Mammary epithelial cell (primary cell): Measurements from ENCODE around the gene MAP3K7.

Source experiments
- CTCF ChIP-seq, 2 donors: IDR thresholded peaks in 1 of 2; conservative IDR thresholded peaks in 1 of 2; 2 replicates each; pipeline ENCODE4 v1.5.1; 2011 to 2012; ENCODE audit warnings: inconsistent platforms in 2 of 2, low read length in 2 of 2, mild to moderate bottlenecking in 2 of 2, control low read depth in 1 of 2, low read depth in 1 of 2; ENCODE audit not compliant: insufficient read depth in 1 of 2; ENCODE audit errors: extremely low read depth in 1 of 2
- EZH2 ChIP-seq: IDR thresholded peaks from 2 replicates; pipeline ENCODE4 v1.6.1; 2012; ENCODE audit warnings: low read length, inconsistent platforms, borderline replicate concordance

GRCh38 chr6:90538278-90539046 is 48.4 kb downstream of the MAP3K7 start:
- no peak for TF ChIP-seq CTCF (conservative IDR thresholded peaks at IDR 0.05 in 1 of 2, IDR thresholded peaks at IDR 0.05 in 1 of 2; ENCODE audit: extremely low read depth in 1 of 2, insufficient read depth in 1 of 2, low read depth in 1 of 2, low read length in 2 of 2)
- no peak for TF ChIP-seq EZH2
